Measurements from ENCODE around the gene PMPCA. TPM values are rescaled to one million over a fixed set of nuclear protein-coding genes. Genes with fewer than 3 reads are reported as not detected.

Gene PMPCA
- total RNA-seq, 2 experiments from 2014 or later: 107 to 109 TPM

DNA sequence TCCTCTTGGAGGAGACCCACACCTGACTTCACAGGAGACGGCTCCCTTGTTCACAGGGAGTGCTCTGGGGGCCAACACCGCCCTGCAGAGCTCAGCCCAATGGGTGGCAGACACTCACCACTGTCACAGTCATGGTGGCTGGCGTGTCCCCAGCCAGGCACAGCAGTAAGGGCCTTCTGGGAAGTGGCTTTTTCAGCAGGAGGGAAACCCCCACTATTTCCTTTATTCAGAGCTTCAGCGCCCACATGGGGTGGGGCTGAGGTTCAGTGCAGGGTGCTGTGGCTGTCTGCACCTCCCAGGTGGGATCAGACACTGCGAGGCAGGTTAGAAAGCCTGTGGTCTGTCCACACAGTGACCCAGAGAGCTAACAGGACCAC lies 6.9 kb upstream of the PMPCA start:
- ChIA-PET CTCF (interaction anchor here (1.8 kb wide), 1 partner anchor 40 kb away, joined by 18 read pairs; the partner anchor contains the start of gene DNLZ), POLR2A (interaction anchor here (0.8 to 2.0 kb wide), 6 partner anchors 14 to 136 kb away, joined by 4 to 7 read pairs (median 6); partner anchors contain the start of genes DNLZ and INPP5E)
- no peaks in the 10 kb centered on the region for H3K9me3 ChIP-seq (ENCODE audit: control insufficient read depth in 1 of 2, insufficient read depth in 1 of 2, low read length in 2 of 2)
- H3K36me3 ChIP-seq (ENCODE audit: insufficient read depth, low read length): peaks cover 28% of the 10 kb centered on the region
- no peaks in the 10 kb centered on the region for H3K27me3 Mint-ChIP-seq
- peaks cover 46% of the 10 kb centered on the region for H3K36me3 Mint-ChIP-seq (ENCODE audit: low read depth)
- TF ChIP-seq, protein P1, sequence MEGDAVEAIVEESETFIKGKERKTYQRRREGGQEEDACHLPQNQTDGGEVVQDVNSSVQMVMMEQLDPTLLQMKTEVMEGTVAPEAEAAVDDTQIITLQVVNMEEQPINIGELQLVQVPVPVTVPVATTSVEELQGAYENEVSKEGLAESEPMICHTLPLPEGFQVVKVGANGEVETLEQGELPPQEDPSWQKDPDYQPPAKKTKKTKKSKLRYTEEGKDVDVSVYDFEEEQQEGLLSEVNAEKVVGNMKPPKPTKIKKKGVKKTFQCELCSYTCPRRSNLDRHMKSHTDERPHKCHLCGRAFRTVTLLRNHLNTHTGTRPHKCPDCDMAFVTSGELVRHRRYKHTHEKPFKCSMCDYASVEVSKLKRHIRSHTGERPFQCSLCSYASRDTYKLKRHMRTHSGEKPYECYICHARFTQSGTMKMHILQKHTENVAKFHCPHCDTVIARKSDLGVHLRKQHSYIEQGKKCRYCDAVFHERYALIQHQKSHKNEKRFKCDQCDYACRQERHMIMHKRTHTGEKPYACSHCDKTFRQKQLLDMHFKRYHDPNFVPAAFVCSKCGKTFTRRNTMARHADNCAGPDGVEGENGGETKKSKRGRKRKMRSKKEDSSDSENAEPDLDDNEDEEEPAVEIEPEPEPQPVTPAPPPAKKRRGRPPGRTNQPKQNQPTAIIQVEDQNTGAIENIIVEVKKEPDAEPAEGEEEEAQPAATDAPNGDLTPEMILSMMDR (IDR thresholded peaks at IDR 0.05): no peak
- DNase-seq: peak; percentile 33 to 93 (median 63)
- H3K27ac ChIP-seq (ENCODE audit: low read depth in 1 of 2, low read length in 2 of 2): peak overlapping the region; percentile 47 to 86
- H3K4me3 Mint-ChIP-seq: peak overlapping the region; percentile 74
- H3K9me3 Mint-ChIP-seq: no peaks in the 10 kb centered on the region
- H3K4me3 ChIP-seq (ENCODE audit: low read length): peak overlapping the region; percentile 24
- peaks cover 74% of the 10 kb centered on the region for H3K4me1 ChIP-seq (ENCODE audit: insufficient read depth, low read length)
- peaks cover 54% of the 10 kb centered on the region for H3K4me1 Mint-ChIP-seq (ENCODE audit: low read depth)
- ATAC-seq (ENCODE audit: poor library complexity): peak; percentile 86
- peak overlapping the region; percentile 91 for H3K27ac Mint-ChIP-seq
- no peaks in the 10 kb centered on the region for H3K27me3 ChIP-seq (ENCODE audit: control insufficient read depth in 1 of 2, insufficient read depth in 2 of 2, low read length in 2 of 2)
- intact Hi-C loops (cut with DNase I, micrococcal nuclease): loop anchor here in 1 of 2 experiments (10.0 kb wide), 3 partner anchors 141 to 439 kb away; partner anchors contain the start of genes NOTCH1, RABL6 and UBAC1

DNA sequence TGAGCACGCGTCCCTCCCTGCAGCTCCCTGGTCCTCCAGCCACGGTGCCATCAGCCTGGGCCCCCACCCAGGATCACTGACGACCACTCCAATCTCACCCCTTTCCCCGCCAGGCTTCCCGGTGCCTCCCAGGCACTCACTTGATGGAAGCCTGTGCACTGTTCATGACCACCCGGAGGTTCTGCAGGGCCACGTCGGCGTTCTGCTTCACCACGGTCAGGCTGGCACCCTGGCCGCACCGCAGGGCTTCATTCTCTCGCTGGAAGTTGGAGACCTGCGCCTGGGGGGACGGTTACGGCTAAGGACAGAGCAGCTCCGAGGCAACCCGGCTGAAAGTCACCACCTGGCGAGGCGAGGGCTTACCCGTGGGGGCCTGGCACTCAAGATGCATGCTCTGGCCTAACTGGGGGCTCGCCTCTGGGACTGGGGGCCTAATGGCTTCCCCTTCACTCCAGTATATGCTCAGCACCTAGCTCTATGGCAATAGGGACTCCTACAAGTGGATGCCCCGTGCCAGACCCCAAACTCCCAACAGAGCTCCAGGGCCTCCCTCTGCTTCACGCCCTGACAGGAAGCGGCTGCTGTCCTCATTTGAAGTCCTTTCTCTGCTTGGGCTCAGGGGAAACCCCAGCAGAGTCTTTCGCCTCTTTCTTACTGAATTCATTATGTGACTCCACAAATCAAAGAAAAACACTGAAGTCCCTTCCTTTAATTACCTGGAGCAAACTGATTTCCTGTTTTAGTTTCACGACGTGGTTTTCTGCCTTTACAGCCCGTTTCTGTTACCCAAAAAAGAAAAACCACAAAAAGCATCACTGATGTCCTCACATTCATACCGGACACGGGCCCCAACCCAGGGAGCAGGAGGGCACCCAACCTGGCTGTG lies 6.3 kb upstream of the PMPCA start:
- intact Hi-C loops (cut with DNase I, micrococcal nuclease): loop anchor here in 1 of 2 experiments (10.0 kb wide), 3 partner anchors 141 to 439 kb away; partner anchors contain the start of genes NOTCH1, RABL6 and UBAC1
- TF ChIP-seq, protein P1 (IDR thresholded peaks at IDR 0.05): no peak
- Mint-ChIP-seq H3K36me3 (ENCODE audit: low read depth) (peaks cover 47% of the 10 kb centered on the region), H3K9me3 (no peaks in the 10 kb centered on the region), H3K27ac (peak overlapping the region; percentile 91), H3K27me3 (no peaks in the 10 kb centered on the region), H3K4me3 (peak overlapping the region; percentile 74), H3K4me1 (ENCODE audit: low read depth) (peaks cover 53% of the 10 kb centered on the region)
- Histone ChIP-seq H3K36me3 (ENCODE audit: insufficient read depth, low read length) (peaks cover 28% of the 10 kb centered on the region), H3K4me3 (ENCODE audit: low read length) (peak overlapping the region; percentile 24), H3K4me1 (ENCODE audit: insufficient read depth, low read length) (peaks cover 74% of the 10 kb centered on the region), H3K9me3 (ENCODE audit: control insufficient read depth in 1 of 2, insufficient read depth in 1 of 2, low read length in 2 of 2) (no peaks in the 10 kb centered on the region), H3K27me3 (ENCODE audit: control insufficient read depth in 1 of 2, insufficient read depth in 2 of 2, low read length in 2 of 2) (no peaks in the 10 kb centered on the region), H3K27ac (ENCODE audit: low read depth in 1 of 2, low read length in 2 of 2) (peak overlapping the region; percentile 52 to 86)
- ChIA-PET POLR2A (interaction anchor here (0.8 to 2.0 kb wide), 6 partner anchors 14 to 136 kb away, joined by 4 to 7 read pairs (median 6); partner anchors contain the start of genes DNLZ and INPP5E), CTCF (interaction anchor here (1.8 kb wide), 1 partner anchor 41 kb away, joined by 18 read pairs; the partner anchor contains the start of gene DNLZ)
- peak in 6 of 14 experiments; percentile 16 to 74 (median 54) for DNase-seq
- ATAC-seq (ENCODE audit: poor library complexity): no peak

- H3K9me3 ChIP-seq (ENCODE audit: control insufficient read depth in 1 of 2, insufficient read depth in 1 of 2, low read length in 2 of 2): no peaks in the 10 kb centered on the region
- no peaks in the 10 kb centered on the region for H3K9me3 Mint-ChIP-seq
- peaks cover 48% of the 10 kb centered on the region for H3K36me3 Mint-ChIP-seq (ENCODE audit: low read depth)
- H3K4me3 ChIP-seq (ENCODE audit: low read length): peak overlapping the region; percentile 9
- peaks cover 54% of the 10 kb centered on the region for H3K4me1 Mint-ChIP-seq (ENCODE audit: low read depth)
- H3K27me3 ChIP-seq (ENCODE audit: control insufficient read depth in 1 of 2, insufficient read depth in 2 of 2, low read length in 2 of 2): no peaks in the 10 kb centered on the region
- ATAC-seq (ENCODE audit: poor library complexity) (no peak), DNase-seq (no peak)
- peak overlapping the region; percentile 52 to 86 for H3K27ac ChIP-seq (ENCODE audit: low read depth in 1 of 2, low read length in 2 of 2)
- peak overlapping the region; percentile 91 for H3K27ac Mint-ChIP-seq
- CTCF ChIA-PET: interaction anchor here (1.8 kb wide), 1 partner anchor 41 kb away, joined by 18 read pairs; the partner anchor contains the start of gene DNLZ
- POLR2A ChIA-PET: interaction anchor here (0.6 to 2.0 kb wide), 2 partner anchors 135 to 718 kb away, joined by 4 to 6 read pairs; no protein-coding TSS in a partner anchor
- H3K4me1 ChIP-seq (ENCODE audit: insufficient read depth, low read length): peaks cover 75% of the 10 kb centered on the region
- peak overlapping the region; percentile 55 for H3K4me3 Mint-ChIP-seq
- intact Hi-C loops (cut with DNase I, micrococcal nuclease): loop anchor here in 1 of 2 experiments (10.0 kb wide), 3 partner anchors 140 to 440 kb away; partner anchors contain the start of genes NOTCH1, RABL6 and UBAC1
- peaks cover 28% of the 10 kb centered on the region for H3K36me3 ChIP-seq (ENCODE audit: insufficient read depth, low read length)
- no peaks in the 10 kb centered on the region for H3K27me3 Mint-ChIP-seq
- TF ChIP-seq, protein P1 (IDR thresholded peaks at IDR 0.05): no peak
These were observed 5.7 kb upstream of the PMPCA start for GRCh38 chr9:136404801-136405136.
